Fibroblast of upper back skin (primary cell): Measurements from ENCODE around the gene EPB41L1.
"Not testable (repeated sequence)": the region's sequence is repeated elsewhere in the genome, so short reads cannot be mapped to it uniquely, and the experiment has no call there.

Source experiments
- DNase-seq: peaks from one replicate; pipeline ENCODE4 v3.0.0-alpha.2; 2013

Gene EPB41L1

DNA sequence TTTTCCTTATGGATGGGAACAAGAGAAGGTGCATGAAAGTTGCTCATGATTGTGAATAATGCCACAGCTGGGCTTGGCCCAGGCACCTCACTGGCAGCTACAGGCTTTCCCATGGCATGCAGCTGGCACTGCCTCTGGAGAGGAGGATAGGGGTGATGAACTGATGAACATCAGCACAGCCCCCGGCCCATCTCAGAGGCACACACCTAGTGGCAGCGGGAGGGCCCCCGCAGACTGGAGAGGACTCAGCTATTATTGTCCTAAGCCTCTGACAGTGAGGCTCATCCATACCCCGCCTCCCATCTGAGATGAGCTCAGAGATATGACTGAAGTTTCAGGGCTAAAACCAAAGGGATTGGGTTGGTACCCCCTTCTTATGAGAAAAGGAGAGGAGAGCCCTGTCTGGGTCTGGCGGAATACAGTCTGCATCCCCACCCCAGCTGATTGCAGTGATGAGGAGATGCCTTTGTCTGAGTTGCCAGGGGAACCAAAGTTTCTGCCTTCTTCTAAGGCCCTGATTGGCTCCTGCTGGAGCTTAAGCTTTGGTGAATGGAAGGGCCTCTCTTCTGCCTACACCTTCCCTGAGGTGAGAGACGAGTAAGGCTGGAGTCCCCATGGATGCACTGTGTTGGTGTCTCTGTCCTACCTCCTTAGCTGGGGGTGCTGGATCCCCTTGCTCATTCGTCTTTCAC lies 27.6 kb upstream of the EPB41L1 start:
- DNase-seq: no peak

DNA sequence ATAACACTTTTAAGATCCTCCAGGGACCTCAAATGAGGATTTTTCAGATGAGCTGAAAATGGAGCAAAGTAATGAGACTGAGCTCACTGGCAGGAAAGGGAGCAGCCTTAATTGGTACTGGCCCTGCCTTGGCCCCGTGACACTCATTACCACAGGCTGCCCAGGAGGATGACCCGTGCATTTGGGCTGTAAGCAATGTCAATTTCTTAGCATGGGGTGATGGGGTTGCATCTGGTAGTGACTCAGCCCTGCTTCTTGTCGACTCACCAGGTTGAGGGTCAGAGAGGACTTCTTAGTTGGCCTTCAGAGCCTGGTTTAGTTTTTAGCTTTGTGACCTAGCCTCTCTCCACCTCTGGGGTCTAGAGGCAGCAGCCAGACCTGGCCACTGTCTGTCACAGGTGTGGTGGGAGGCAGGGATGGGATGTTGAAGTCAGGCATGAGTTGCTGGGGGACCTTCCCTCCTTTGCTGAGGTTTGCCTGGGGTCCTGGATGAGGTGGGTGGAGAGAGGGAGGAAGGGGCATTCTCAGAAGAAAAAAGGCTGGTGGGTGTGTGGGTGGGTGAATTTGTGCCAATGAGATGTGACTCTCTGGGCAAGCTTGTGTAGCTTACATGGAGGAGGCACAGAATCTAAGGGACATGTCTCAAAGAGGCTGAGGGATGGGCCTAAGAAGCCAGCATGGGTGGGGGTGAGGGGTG lies 25.9 kb upstream of the EPB41L1 start:
- DNase-seq: peak; percentile 61

DNA sequence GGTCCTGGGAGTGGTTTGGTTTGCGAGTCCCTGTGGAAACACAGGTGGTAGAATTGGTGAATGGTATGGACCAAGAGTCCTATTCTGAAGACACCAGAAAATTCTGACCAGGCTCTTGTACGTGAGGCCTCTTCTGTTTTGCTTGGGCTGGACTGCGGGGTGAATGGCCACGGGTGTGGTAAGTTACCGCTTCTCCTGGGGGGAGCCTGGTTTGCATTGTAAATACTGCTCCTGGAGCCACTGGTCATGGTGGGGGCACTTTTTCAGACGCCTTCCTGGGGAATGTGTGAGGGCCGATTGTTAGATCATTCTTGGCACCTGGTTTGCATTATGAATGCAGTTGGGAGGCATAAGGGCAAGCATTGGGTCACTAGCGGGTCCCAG lies 25.4 kb upstream of the EPB41L1 start:
- no peak for DNase-seq

DNA sequence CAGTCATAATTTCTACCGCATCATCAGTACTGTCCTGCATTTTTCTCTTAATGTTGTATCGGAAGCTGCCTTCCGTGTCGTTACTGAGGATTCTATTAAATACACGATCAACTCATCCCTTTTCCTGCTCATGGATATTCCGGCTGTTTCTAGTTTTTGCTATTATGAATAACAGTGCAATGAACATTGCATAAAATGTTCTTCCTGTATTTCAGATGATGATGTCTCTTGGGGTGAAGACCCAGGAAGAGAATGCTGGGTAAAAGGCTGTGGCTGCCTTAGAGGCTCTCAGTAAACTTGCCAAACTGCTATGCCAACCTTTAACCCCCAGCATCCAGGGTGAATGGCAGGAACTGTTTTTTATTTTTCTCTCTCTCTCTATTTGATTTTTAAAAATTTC lies 24.1 kb upstream of the EPB41L1 start:
- no peak for DNase-seq

DNA sequence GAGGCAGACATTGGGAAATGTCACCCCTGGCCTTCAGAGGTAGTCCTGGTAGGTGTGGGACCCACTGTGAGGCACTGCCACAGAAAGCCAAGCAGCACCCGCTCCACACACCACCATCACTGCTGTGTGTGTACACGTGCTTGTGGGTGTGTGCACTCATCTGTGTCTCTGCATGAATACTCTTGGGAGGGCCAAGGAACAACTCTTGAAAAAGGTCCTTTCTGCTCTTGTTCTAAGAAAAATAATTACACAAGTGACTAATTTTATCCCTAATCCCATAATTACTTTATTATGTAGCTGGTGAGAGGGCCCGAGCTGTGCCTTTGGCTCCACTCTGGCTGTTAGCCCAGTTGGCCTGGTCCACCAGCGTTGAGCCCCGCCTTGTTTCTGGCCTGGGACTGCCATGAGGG lies 21.7 kb upstream of the EPB41L1 start:
- no peak for DNase-seq

DNA sequence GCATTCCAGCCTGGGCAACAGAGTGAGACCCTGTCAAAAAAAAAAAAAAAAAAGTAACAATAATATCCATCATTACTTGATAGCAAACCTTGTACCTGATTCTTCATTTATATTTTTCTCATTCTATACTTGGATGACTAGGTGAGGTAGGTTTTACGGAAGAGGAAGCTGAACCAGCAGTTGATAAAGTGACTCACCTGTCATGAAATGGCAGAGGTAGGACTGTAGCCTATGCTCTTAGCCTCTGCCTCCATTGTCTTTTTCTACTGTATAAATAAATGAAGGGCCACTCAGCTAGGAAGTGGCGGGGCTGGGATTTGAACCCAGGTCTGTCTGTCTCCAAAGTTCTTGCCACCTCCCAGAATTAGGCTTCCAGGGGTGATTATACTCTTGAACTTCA lies 20.7 kb upstream of the EPB41L1 start:
- no peak for DNase-seq

DNA sequence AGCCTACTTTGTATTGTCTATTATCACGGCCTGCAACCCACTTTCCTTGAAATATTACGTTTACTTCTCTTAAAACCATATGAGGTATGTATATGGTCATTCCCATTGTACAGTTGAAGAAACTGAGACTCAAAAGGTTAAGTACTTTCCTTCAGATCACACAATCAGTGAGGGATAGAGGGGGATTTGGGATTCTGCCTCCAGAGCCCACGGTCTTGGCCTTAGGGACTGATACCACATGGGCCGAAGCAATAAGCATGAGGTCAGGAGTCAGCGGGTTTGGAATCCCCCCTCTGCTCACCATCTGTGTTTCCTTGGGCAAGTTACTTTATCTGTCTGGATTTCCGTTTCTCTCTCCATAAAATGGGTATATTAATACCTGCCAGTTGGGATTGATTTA lies 19.4 kb upstream of the EPB41L1 start:
- no peak for DNase-seq

DNA sequence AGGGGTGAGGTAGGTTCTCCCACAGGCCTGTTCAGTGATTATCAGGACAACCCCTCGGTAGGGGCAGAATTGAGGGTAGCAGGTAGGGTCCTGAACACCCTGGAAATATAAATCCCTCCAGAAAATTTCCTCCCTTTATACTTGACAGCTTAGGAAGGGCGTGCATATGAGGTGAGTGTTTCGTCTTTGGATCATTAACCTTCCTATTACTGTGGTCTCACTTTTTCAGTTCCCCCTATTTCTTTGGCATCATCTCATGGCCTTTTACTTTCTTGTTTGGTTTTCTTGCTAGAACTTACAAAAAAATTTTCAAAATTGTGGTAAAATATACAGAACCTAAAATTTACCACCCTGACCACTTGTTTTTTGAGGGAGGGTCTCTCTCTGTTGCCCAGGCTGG lies 18.7 kb upstream of the EPB41L1 start:
- DNase-seq: no peak

DNA sequence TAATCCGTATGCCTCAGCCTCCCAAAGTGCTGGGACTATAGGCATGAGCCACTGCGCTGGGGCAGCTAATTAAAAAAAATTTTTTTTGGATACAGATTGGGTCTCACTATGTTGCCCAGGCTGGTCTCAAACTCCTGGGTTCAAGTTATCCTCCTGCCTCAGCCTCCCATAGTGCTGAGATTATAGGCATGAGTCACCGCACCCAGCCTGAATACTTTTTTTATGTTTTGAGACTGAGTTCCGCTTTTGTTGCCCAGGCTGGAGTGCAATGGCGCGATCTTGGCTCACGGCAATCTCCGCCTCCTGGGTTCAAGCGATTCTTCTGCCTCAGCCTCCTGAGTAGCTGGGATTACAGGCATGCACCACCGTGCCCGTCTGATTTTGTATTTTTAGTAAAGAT lies 17.2 kb upstream of the EPB41L1 start:
- not testable (repeated sequence) for DNase-seq

DNA sequence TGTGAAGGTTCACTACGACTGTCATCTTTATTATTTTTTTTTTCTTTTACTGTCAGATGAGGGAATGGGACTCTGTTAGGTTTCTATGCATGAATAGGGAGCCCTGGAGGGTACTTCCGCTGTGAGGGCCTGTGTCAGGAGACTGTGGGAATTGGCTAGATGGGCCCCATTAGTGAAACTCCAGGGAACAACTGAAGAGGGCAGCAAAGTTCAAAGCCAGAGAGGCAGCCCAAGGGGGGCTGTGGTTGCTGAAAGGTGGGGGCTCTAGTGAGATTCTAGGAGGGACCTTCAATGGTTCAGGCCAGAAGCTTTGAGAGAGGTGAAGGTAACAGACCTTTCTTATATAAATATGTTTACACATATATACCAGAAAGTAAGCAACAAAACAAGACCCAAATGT lies 13.2 kb upstream of the EPB41L1 start:
- no peak for DNase-seq

DNA sequence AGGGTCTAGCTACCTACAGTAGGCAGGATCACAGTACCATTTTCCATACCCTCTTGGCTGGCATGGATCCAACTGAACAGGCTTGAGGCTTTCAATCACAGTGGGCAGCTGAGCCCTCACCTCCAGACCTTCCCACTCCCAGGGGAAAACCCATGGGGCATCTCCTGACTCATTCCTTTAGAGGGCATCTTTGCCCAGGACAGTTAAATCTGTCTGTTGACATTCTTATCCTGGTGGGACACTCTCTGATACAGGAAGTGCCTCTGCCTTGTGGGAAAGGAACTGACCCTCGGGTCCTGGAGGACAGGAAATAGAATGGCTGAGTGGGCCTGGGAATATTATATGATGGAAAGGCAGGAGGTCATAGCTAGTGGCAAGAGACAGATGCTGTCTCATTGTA lies 10.2 kb upstream of the EPB41L1 start:
- no peak for DNase-seq

DNA sequence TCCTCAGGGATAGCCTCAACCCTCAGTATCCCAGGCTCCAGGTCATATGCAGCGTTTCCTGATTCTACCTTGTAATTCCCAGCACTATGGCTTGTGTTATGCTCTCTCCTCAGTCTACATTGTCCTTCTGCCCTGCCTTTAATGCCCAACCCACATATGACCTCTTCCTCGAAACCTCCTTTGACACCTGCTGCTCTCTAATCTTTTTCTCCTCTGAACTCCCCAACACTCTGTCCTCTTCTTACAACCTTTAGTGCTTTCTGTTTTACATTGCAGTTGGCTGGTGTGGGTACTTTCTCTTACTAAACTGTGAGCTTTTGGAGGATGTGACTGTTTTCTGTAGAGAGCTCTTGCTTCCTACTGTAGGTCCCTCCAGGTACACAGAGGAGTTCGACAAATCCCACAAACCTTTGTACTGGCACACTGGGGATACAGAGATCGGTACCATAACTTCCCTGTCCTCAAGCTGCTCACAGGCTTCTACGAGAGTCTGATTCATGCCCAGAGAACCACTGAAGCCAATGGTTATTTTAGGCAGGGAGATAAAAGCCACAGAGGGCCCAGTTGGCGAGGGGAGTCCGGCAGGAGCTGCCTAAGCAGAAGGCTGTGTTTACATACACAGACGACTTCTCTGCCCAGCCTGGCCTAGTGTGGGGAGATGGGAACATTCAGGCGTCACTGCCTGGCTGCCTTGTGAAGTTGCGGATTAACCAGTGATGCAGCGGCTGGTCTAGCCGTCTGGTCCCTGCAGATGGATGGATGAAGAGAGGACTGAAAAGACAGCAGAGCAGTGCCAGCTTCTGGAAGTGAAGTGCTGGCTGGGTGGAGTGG lies 8.4 kb upstream of the EPB41L1 start:
- DNase-seq: no peak

DNA sequence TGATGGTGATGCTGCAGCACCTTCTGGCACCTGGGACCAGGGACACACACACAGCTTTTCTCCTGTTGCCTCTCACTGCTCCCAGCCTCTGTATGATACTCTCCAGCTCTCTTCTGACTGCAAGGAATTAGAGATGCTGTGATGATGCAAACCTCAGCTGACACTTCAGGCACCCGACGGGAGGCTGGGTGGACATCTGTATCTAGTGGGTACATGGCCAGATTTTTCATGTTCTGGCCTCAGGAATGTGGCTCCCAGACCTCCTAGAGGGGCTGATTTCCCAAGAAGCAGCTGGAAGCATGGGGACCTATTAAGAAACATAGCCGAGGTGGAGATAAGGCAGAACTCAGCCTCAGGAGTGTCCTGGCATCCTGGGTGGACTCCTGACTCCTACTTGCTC lies 6.8 kb upstream of the EPB41L1 start:
- peak; percentile 74 for DNase-seq

DNA sequence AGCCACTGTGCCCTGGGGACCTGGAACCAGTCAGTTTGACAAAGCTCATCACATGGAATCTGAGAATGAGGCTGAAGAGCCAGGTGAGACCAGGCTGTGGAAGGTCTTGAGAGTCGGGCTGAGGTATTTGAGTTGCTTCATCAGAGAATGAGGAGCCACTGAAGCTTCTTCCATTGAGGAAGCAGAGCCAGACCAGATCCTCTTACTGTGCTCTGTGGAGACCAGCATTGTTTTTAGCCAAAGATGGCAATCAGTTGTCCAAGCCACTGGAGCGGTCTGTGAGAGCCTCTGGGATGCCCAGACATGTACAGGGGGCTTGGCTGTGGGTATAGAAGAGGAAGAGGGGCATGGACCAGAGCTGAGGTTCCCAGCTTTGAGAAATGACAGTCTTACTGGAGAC lies 6.1 kb upstream of the EPB41L1 start:
- DNase-seq: no peak

DNA sequence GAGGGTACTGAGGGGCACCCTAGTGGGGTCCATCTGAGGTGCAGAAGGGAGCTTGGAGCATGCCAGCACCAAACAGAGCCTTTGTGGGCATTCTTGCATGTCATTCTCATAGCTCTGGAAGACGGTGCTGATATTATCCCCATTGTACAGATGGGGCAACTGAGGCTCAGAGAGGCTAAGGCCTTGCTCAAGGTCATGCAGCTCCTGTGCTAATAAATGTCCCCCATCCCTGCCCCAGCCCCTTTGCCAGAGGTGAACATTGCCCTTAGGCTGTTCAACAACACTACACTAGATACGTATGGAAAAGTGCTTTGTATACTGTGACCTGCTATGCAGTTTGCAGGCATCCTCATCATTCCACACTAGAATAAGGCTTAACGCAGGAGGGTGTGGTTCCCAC lies 5.5 kb upstream of the EPB41L1 start:
- no peak for DNase-seq

DNA sequence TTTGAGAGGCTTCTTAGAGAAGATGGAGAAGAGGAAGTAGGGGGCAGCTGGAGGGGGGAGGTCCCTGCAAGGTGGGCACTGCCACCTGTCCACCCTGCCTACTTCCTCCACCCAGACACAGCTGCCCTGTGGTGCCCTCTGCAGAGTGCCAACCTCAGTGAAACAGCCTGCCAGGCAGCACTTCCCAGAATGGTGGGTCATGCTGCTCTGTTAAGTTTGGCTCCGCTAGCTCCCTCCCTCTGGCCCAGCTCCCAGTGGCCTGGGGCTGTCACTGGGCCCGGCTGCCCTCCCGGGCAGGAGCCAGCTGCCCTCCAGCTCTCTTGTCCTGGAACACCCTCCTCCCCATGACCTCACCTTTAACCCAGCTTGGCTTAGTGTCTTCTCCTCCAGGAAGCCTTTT lies 5.1 kb upstream of the EPB41L1 start:
- no peak for DNase-seq

DNA sequence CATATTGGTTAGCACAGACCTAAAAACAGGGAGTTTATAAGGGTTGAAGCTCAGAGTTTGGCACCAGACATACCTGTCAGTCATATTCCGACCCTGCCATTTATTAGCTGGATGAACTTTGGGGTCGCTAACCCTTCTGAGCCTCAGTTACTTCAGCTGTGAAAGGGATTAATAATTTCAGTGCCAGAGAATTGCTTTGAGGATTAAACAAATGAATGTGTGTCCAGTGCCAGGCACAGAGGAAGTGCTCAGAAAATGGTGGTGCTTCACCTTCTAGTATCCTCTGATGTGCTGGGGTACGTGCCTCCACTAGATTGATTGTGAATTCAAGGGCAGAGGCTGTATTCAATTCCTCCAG lies 4.1 kb upstream of the EPB41L1 start:
- DNase-seq: no peak

DNA sequence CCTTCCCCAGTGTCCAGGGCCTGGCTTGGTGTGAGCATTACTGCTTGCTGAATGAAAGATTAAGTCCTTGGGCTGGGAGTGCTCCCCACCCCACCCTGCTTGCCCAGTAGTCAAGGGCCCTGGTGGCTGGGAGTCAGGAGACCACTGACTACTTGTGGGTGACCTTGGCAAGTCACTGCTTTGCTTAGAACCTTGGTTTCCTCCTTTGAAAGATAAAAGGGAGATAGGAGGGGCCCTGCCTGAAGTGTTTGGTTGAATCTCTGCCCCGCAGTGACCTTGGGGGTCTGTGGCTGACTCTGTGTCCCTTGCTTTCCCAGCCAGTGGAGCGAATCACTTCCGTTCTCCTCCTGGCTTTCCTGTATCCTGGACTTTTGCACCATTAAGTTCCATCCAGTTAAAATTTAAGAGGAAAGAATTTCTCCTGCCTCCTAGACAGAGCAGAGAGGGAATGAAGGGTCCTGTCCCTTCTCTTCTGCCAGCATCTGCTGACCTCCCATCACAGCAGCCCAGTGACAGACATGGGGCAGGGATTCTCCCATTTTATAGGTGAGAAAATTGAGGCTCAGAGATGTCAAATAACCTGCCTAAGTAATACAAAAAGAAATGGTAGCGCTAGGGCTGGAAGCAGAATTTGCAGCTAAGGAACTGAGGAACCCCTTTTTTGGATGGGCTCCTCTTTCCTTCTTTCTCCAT lies 3.5 kb upstream of the EPB41L1 start:
- no peak for DNase-seq

DNA sequence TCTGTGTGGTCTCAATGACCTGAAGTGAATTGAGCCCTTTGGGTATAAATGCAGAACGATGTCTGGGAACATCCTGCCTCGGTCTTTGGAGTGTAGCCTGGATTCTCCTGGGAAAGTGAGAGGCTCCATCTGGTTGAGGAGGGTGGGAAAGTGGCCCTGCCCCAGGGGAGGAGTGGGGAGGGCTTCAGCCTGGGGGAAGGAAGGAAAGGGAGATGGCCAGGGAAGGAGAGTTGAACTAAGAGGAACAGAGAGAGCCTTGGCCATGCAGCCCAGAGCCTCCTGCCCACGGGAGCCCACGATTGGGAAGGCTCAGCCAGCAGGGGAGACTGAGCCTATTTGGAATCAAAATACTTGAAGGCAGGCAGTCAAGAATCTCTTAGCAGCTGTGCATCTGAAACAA lies 2.3 kb upstream of the EPB41L1 start:
- no peak for DNase-seq

DNA sequence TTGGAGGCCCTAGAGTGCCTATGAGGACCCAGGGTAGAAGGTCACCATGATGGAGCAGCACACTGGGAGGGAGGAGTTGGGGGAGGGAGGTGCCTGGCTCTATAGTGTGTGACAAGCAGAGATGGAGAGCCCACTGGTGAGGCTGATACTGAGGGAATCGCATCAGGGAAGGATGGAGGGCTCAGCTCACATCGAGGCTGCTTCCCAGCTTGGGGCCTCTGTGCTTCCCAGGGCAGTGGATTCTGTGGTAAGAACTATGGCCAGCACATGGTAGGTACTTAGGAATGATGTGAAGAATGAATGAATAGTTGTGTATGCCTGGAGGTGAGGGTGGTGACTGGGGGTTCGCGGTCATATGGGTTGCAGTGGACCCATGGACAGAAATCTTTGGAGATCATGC lies 1.3 kb upstream of the EPB41L1 start:
- DNase-seq: no peak

DNA sequence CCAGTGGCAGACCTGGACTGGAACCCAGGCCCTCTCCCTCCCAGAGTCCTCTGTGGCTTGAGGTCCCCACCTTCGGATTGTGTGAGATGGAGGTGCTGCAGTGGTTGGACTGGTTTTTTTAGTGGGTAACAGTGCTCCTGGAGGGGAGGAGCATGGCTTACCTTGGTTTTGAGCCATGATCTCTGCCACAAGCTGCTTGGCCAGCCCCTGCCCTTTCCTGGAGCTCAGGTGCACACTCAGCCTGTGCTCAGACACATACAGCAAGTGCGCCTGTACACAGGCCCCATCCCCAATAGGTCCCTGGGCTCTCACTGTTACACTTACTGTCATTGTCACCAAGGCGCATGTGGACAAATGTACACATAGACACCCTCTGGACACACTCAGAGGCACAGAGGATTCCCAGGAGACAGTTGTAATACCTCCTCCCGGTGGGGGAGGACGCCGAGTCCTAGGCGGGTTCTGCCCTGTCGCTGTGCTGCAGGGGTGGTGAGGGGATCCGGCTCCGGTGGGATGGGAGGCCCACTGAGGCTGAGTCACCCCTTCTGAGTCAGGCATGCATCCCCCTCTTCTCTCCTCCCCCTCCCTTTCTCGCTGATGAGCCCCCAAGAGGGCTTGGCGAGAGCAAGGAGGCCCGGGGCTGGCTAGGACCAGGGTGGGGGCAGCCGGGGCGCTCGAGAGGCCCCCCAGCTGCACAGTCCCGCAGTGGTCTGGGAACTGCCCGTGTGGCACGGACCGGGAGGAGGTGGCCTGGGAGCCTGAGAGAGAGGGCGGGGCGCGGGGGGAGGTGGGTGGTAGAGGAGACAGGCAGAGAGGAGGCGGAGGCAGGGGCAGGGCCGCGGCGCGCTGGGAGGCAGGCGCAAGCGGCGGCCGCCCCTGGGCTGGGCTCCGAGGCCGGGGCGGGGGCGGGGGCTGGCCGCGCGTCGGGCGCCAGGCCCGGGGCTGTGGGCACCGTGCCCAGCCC lies 522 bp upstream of the EPB41L1 start:
- peak; percentile 69 for DNase-seq

DNA sequence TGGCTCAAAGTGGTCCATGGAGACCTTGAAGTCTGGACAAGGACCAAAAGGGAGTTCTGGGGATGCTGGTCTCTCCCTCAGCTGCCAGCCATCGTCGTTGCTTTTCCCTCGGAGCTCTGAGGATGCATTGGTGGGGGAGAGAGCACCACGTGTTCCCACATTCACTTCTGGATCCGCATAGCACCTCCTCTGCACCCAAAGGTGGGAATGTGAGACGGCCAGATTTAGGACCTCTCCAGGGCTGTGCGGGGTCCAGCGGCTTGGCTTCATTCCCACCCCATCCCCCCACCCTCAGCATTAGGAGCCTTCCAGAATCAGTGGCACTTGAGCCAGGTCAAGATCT lies 1.1 kb downstream of the EPB41L1 start:
- no peak for DNase-seq

DNA sequence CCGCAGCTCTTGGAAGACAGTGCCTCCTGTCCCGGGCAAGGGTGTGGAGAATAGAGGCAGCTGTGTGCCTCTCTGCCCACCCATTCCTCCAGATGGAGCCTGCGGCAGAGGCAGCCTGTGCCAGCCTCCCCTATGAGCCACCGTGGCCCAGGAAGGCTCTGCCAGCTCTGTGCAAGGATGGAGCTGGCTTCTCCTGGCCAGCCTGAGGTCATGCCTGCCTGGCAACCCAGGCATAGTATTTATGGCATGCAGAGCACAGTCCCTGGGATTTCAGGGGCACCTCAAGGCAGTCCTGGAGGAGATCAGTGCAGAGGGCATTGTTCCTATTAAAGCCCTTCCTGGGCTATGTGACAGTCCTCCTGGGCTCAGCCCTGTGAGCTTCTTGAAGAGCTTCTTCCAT lies 1.5 kb downstream of the EPB41L1 start:
- no peak for DNase-seq
